MM.1S (cell line): ENCODE data around the gene SCRN2.

Experiments
- DNase-seq: peaks from one replicate; pipeline ENCODE4 v3.0.0-alpha.2; 2015
- H2AFZ ChIP-seq: fragments of 300-600 bp; sonication (generic); 2 replicates; pipeline ENCODE4 v1.6.0; 2016; ENCODE audit warnings: antibody characterized with exemption, low read length
- H3F3A ChIP-seq: fragments of 300-600 bp; sonication (generic); 2 replicates; pipeline ENCODE4 v1.6.1; 2016; ENCODE audit warnings: mild to moderate bottlenecking, antibody characterized with exemption, low read length, moderate library complexity, mixed read lengths; ENCODE audit not compliant: insufficient read depth
- H3K27ac ChIP-seq: fragments of 300-600 bp; sonication (generic); 2 replicates; pipeline ENCODE4 v1.5.1; 2016; ENCODE audit warnings: mild to moderate bottlenecking, low read length
- H3K27me3 ChIP-seq: fragments of 300-600 bp; sonication (generic); replicated peaks from 2 replicates; pipeline ENCODE4 v1.6.0; 2016; ENCODE audit warnings: low read length; ENCODE audit not compliant: insufficient read depth
- H3K36me3 ChIP-seq: fragments of 300-600 bp; sonication (generic); replicated peaks from 2 replicates; pipeline ENCODE4 v1.6.1; 2016; ENCODE audit warnings: mild to moderate bottlenecking, low read length, mixed read lengths; ENCODE audit not compliant: insufficient read depth
- H3K4me1 ChIP-seq: fragments of 300-600 bp; sonication (generic); 2 replicates; pipeline ENCODE4 v1.6.1; 2016; ENCODE audit warnings: low read length, mixed read lengths
- H3K4me2 ChIP-seq: fragments of 300-600 bp; sonication (generic); 2 replicates; pipeline ENCODE4 v1.6.0; 2016; ENCODE audit warnings: low read depth, low read length
- H3K4me3 ChIP-seq: fragments of 300-600 bp; sonication (generic); 2 replicates; pipeline ENCODE4 v1.5.1; 2016; ENCODE audit warnings: low read length, mixed read lengths
- H3K79me2 ChIP-seq: fragments of 300-600 bp; sonication (generic); 2 replicates; pipeline ENCODE4 v1.6.1; 2016; ENCODE audit warnings: mixed run types, low read length, mixed read lengths
- H3K9ac ChIP-seq: fragments of 300-600 bp; sonication (generic); 2 replicates; pipeline ENCODE4 v1.6.1; 2016; ENCODE audit warnings: low read length, mixed read lengths
- H3K9me2 ChIP-seq: fragments of 300-600 bp; sonication (generic); replicated peaks from 2 replicates; pipeline ENCODE4 v1.6.1; 2016; ENCODE audit warnings: mild to moderate bottlenecking, low read length, mixed read lengths; ENCODE audit not compliant: insufficient read depth
- H3K9me3 ChIP-seq: fragments of 300-600 bp; sonication (generic); replicated peaks from 2 replicates; pipeline ENCODE4 v1.6.1; 2016; ENCODE audit warnings: mild to moderate bottlenecking, low read length, mixed read lengths; ENCODE audit not compliant: insufficient read depth
- H4K20me1 ChIP-seq: fragments of 300-600 bp; sonication (generic); 2 replicates; pipeline ENCODE4 v1.6.1; 2016; ENCODE audit warnings: mild to moderate bottlenecking, low read length, moderate library complexity, mixed read lengths; ENCODE audit not compliant: insufficient read depth
- EZH2 ChIP-seq: fragments of 300-600 bp; sonication (generic); optimal IDR thresholded peaks from 2 replicates; pipeline ENCODE3; 2017; ENCODE audit warnings: low read depth, mild to moderate bottlenecking, antibody characterized with exemption, low read length, mixed read lengths
- EZH2phosphoT487 ChIP-seq: fragments of 300-600 bp; sonication (generic); IDR thresholded peaks from 2 replicates; pipeline ENCODE4 v1.6.1; 2018; ENCODE audit warnings: antibody characterized with exemption, low read length
- TF ChIP-seq, protein P1 (sequence below): fragments of 300-600 bp; sonication (generic); IDR thresholded peaks from 2 replicates; pipeline ENCODE4 v1.5.1; 2016; ENCODE audit warnings: antibody characterized with exemption, low read length, mixed read lengths

The SCRN2 gene

DNA sequence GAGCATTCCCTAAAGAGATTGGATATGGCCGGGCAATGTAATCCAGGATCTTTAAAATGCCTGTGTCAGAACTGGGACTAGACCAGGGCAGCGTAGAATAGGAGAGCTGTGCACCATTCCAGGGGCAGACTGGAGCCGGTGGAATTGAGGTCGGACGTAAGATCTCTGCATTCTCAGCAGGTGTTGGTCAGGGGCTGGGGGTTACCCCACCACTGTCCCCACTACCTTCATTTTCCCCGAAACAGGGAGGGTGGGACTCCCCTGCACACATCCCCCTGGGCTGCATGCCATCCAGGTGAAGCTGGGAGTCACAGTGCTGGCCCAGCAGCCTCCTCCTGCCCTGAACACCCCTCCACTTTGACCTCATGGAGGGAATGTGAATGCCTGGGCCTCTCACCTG, 37.3 kb downstream of the SCRN2 start:
- Histone ChIP-seq H3K4me2 (no peak overlapping the region), H3K79me2 (no peaks in the 10 kb centered on the region), H3K27me3 (0 out of 2 replicates have a peak, but pooled peaks cover 8% of the 10 kb centered on the region), H2AFZ (no peak overlapping the region), H3K27ac (no peak overlapping the region), H3K9me2 (no peaks in the 10 kb centered on the region), H4K20me1 (no peaks in the 10 kb centered on the region), H3K36me3 (no peaks in the 10 kb centered on the region), H3F3A (no peaks in the 10 kb centered on the region), H3K4me3 (no peak overlapping the region), H3K9me3 (no peaks in the 10 kb centered on the region), H3K4me1 (no peaks in the 10 kb centered on the region; the same call in 1 of the 2 replicates), H3K9ac (no peak overlapping the region)
- TF ChIP-seq EZH2phosphoT487 (no peak), EZH2 (no peak)
- TF ChIP-seq, protein P1, sequence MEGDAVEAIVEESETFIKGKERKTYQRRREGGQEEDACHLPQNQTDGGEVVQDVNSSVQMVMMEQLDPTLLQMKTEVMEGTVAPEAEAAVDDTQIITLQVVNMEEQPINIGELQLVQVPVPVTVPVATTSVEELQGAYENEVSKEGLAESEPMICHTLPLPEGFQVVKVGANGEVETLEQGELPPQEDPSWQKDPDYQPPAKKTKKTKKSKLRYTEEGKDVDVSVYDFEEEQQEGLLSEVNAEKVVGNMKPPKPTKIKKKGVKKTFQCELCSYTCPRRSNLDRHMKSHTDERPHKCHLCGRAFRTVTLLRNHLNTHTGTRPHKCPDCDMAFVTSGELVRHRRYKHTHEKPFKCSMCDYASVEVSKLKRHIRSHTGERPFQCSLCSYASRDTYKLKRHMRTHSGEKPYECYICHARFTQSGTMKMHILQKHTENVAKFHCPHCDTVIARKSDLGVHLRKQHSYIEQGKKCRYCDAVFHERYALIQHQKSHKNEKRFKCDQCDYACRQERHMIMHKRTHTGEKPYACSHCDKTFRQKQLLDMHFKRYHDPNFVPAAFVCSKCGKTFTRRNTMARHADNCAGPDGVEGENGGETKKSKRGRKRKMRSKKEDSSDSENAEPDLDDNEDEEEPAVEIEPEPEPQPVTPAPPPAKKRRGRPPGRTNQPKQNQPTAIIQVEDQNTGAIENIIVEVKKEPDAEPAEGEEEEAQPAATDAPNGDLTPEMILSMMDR, result no peak
- no peak for DNase-seq

- Histone ChIP-seq H3K9me2 (no peaks in the 10 kb centered on the region), H3K9me3 (no peaks in the 10 kb centered on the region), H3K4me1 (no peaks in the 10 kb centered on the region; the same call in 1 of the 2 replicates), H4K20me1 (no peaks in the 10 kb centered on the region), H3K27me3 (0 out of 2 replicates have a peak, but pooled peaks cover 8% of the 10 kb centered on the region), H3K4me3 (no peak overlapping the region), H3K79me2 (no peaks in the 10 kb centered on the region), H3K9ac (no peak overlapping the region), H3K27ac (no peak overlapping the region), H3K4me2 (no peak overlapping the region), H2AFZ (no peak overlapping the region), H3K36me3 (no peaks in the 10 kb centered on the region), H3F3A (no peaks in the 10 kb centered on the region)
- DNase-seq, result no peak
- TF ChIP-seq, protein P1, result no peak
- TF ChIP-seq EZH2, result no peak
- TF ChIP-seq EZH2phosphoT487, result no peak
These were observed 37.9 kb downstream of the SCRN2 start for GRCh38 chr17:47803201-47803600.

DNA sequence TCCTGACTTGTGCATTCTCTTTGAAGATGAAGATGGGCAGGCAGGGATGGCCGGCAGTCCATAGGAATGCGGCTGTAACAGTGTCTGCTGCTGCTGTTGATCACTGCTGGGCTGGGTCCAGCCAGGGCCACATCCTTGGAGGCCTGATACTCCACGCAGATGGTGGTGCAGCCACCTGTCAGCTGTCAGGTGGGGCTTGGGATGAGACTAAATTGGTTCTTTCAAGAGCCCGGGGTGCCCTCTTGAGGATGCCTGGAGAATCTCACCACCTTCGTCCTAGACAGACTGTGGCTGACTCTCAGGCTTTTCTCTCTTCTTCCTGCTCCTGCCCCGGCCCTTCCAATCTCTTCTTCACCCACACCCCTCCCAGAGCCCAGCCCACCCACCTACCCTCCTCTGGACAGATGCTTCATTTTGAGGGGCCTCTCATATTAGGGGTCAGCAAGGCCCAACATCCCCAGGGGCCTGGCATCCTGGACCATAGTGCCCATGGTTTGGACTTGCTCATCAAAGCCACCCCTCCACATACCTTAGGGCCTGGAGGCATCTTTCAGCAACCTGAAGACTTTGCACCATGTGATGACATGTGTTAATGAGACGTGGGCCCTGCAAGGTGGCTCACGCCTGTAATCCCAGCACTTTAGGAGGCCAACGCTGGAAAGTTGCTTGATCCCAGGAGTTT, 38.6 kb downstream of the SCRN2 start:
- Histone ChIP-seq H3K4me1 (no peaks in the 10 kb centered on the region; the same call in 1 of the 2 replicates), H3K27ac (no peak overlapping the region), H4K20me1 (no peaks in the 10 kb centered on the region), H3F3A (no peaks in the 10 kb centered on the region), H3K9ac (no peak overlapping the region), H3K36me3 (no peaks in the 10 kb centered on the region), H3K4me2 (no peak overlapping the region), H3K9me3 (no peaks in the 10 kb centered on the region), H3K79me2 (no peaks in the 10 kb centered on the region), H3K9me2 (no peaks in the 10 kb centered on the region), H3K4me3 (no peak overlapping the region), H2AFZ (no peak overlapping the region), H3K27me3 (0 out of 2 replicates have a peak, but pooled peaks cover 8% of the 10 kb centered on the region)
- no peak for TF ChIP-seq EZH2phosphoT487
- TF ChIP-seq, protein P1, result peak; percentile 64
- peak; percentile 71 for DNase-seq
